Hypothalamus (tissue), 51 donors: ENCODE results near the gene ARAP3.
"Not testable (repeated sequence)": the region's sequence is repeated elsewhere in the genome, so short reads cannot be mapped to it uniquely, and the experiment has no call there.

Experiments used
- DNase-seq, 51 donors: peaks; one replicate each; lab custom pipeline; 2025; lab: John Stamatoyannopoulos, UW

The ARAP3 gene

GRCh38 chr5:141681695-141682641 lies at the start of gene ARAP3:
TSS of gene ARAP3 (minus strand) at chr5:141682230. CDS start at chr5:141680486, 1,744 bp downstream.
- peak in 16 of 51 donors; percentile 9 to 65 (median 22) for DNase-seq

GRCh38 chr5:141729387-141730006 lies 47.5 kb upstream of the ARAP3 start:
- DNase-seq: peak in 17 of 51 donors; percentile 6 to 49 (median 31)

- no peak for DNase-seq
These were observed 43.9 kb upstream of the ARAP3 start for GRCh38 chr5:141725891-141726290.

GRCh38 chr5:141725174-141725573 lies 43.1 kb upstream of the ARAP3 start:
- DNase-seq: not testable (repeated sequence)

GRCh38 chr5:141722266-141722665 lies 40.2 kb upstream of the ARAP3 start:
- DNase-seq: no peak

GRCh38 chr5:141717043-141717442 lies 35.0 kb upstream of the ARAP3 start:
- no peak for DNase-seq

GRCh38 chr5:141716468-141716867 lies 34.4 kb upstream of the ARAP3 start:
- DNase-seq: no peak

GRCh38 chr5:141716009-141716408 lies 34.0 kb upstream of the ARAP3 start:
- DNase-seq: no peak

GRCh38 chr5:141715346-141715905 lies 33.4 kb upstream of the ARAP3 start:
- no peak for DNase-seq

- no peak for DNase-seq
These were observed 32.7 kb upstream of the ARAP3 start for GRCh38 chr5:141714542-141715310.

- no peak for DNase-seq
These were observed 31.7 kb upstream of the ARAP3 start for GRCh38 chr5:141713616-141714309.

GRCh38 chr5:141711687-141712086 lies 29.7 kb upstream of the ARAP3 start:
- no peak for DNase-seq

- peak in 1 of 51 donors; percentile 31 for DNase-seq
These were observed 27.8 kb upstream of the ARAP3 start for GRCh38 chr5:141709699-141710267.

GRCh38 chr5:141708016-141708415 lies 26.0 kb upstream of the ARAP3 start:
- no peak for DNase-seq

- no peak for DNase-seq
These were observed 25.5 kb upstream of the ARAP3 start for GRCh38 chr5:141707510-141707909.

GRCh38 chr5:141706121-141706520 lies 24.1 kb upstream of the ARAP3 start:
- DNase-seq: no peak

- DNase-seq: no peak
These were observed 23.4 kb upstream of the ARAP3 start for GRCh38 chr5:141705469-141705868.

- no peak for DNase-seq
These were observed 22.8 kb upstream of the ARAP3 start for GRCh38 chr5:141704782-141705297.

- DNase-seq: peak in 4 of 51 donors; percentile 11 to 67 (median 26)
These were observed 21.1 kb upstream of the ARAP3 start for GRCh38 chr5:141703133-141703561.
